PC-3 (cell line): ENCODE measurements around the gene MCHR1. TPM values are rescaled to one million over a fixed set of nuclear protein-coding genes. Genes with fewer than 3 reads are reported as not detected.

ENCODE experiments used
- ATAC-seq: fragments of 200-7000 bp; cut with Tn5 transposase; 2 replicates; pipeline ENCODE4 v1.9.1; 2020; ENCODE audit warnings: mild to moderate bottlenecking, moderate library complexity
- BruUV-seq: library from RNA; stranded (reverse); fragments of 400-500 nt; replicated peaks from 2 replicates; lab custom pipeline; 2021; lab: Mats Ljungman, UMichigan
- CTCF ChIA-PET: fragments of 300-600 bp; sonication (Branson Sonifier 250); formaldehyde crosslinking; loops from one replicate; lab custom pipeline; 2022; ENCODE audit warnings: antibody characterized with exemption; lab: Charles Lee
- POLR2A ChIA-PET: fragments of 300-600 bp; sonication (Branson Sonifier 250); formaldehyde crosslinking; loops from one replicate; lab custom pipeline; 2022; ENCODE audit warnings: antibody characterized with exemption; ENCODE audit not compliant: unreplicated experiment; lab: Charles Lee
- DNase-seq: peaks from one replicate; pipeline ENCODE4 v3.0.0-alpha.2; 2015
- H2AFZ ChIP-seq: fragments of 300-600 bp; sonication (generic); 2 replicates; pipeline ENCODE4 v1.6.0; 2016; ENCODE audit warnings: antibody characterized with exemption, low read length
- H3F3A ChIP-seq: fragments of 300-600 bp; sonication (generic); one replicate; pipeline ENCODE4 v1.6.0; 2017; ENCODE audit warnings: antibody characterized with exemption, low read length, control low read depth, mild to moderate bottlenecking; ENCODE audit not compliant: unreplicated experiment
- H3K27ac ChIP-seq: fragments of 300-600 bp; sonication (generic); 2 replicates; pipeline ENCODE4 v1.5.1; 2016; ENCODE audit warnings: mild to moderate bottlenecking, low read length
- H3K27me3 ChIP-seq: fragments of 300-600 bp; sonication (generic); 2 replicates; pipeline ENCODE4 v1.6.1; 2016; ENCODE audit warnings: low read length, mixed read lengths
- H3K36me3 ChIP-seq: fragments of 300-600 bp; sonication (generic); 2 replicates; pipeline ENCODE4 v1.6.1; 2016; ENCODE audit warnings: low read depth, mixed run types, low read length, mixed read lengths
- H3K4me1 ChIP-seq: fragments of 300-600 bp; sonication (generic); 2 replicates; pipeline ENCODE4 v1.5.1; 2016; ENCODE audit warnings: low read length; ENCODE audit not compliant: insufficient read depth
- H3K4me2 ChIP-seq: fragments of 300-600 bp; sonication (generic); 2 replicates; pipeline ENCODE4 v1.6.0; 2016; ENCODE audit warnings: low read length
- H3K4me3 ChIP-seq: fragments of 300-600 bp; sonication (generic); 2 replicates; pipeline ENCODE4 v1.5.1; 2016; ENCODE audit warnings: mild to moderate bottlenecking, low read length, mixed read lengths
- H3K79me2 ChIP-seq: fragments of 300-600 bp; sonication (generic); 2 replicates; pipeline ENCODE4 v1.6.1; 2017; ENCODE audit warnings: low read length, mixed read lengths
- H3K9ac ChIP-seq: fragments of 300-600 bp; sonication (generic); 2 replicates; pipeline ENCODE4 v1.6.0; 2016; ENCODE audit warnings: mild to moderate bottlenecking, low read length
- H3K9me2 ChIP-seq: fragments of 300-600 bp; sonication (generic); replicated peaks from 2 replicates; pipeline ENCODE4 v1.6.1; 2016; ENCODE audit warnings: mixed run types, low read length, mixed read lengths
- H3K9me3 ChIP-seq: fragments of 300-600 bp; sonication (generic); 2 replicates; pipeline ENCODE4 v1.6.1; 2016; ENCODE audit warnings: low read length, mixed read lengths
- H4K20me1 ChIP-seq: fragments of 300-600 bp; sonication (generic); 2 replicates; pipeline ENCODE4 v1.6.1; 2016; ENCODE audit warnings: low read length, mixed read lengths
- CTCF ChIP-seq: fragments of 300-600 bp; sonication (generic); conservative IDR thresholded peaks from 2 replicates; pipeline ENCODE4 v1.5.1; 2017; ENCODE audit warnings: antibody characterized with exemption, low read depth, mild to moderate bottlenecking, low read length
- EZH2 ChIP-seq: fragments of 300-600 bp; sonication (generic); IDR thresholded peaks from one replicate; pipeline ENCODE4 v1.6.1; 2017; ENCODE audit warnings: antibody characterized with exemption, mild to moderate bottlenecking, low read length; ENCODE audit not compliant: unreplicated experiment
- EZH2phosphoT487 ChIP-seq: fragments of 300-600 bp; sonication (generic); IDR thresholded peaks from 2 replicates; pipeline ENCODE4 v1.6.1; 2018; ENCODE audit warnings: mild to moderate bottlenecking, antibody characterized with exemption, low read length, borderline replicate concordance
- intact Hi-C: fragments of 100-400 bp; cut with micrococcal nuclease; formaldehyde crosslinking; loops from 2 replicates; pipeline ENCODE4 v1.9.0; 2023
- total RNA-seq: library from RNA; depleted of rRNA; stranded (reverse); fragments of >200 nt; gene quantifications from 2 replicates; pipeline ENCODE4 v1.2.3, GENCODE V29; 2014

Gene MCHR1
- total RNA-seq, 1 experiment from 2014 or later, result not detected

GRCh38 chr22:40676644-40677043, 2.6 kb upstream of the MCHR1 start:
- H3K36me3 ChIP-seq, result no peaks in the 10 kb centered on the region
- TF ChIP-seq EZH2, result no peak
- TF ChIP-seq CTCF, result no peak
- TF ChIP-seq EZH2phosphoT487, result no peak
- no peaks in the 10 kb centered on the region for H4K20me1 ChIP-seq
- no TSS peak for BruUV-seq
- H3K79me2 ChIP-seq, result no peaks in the 10 kb centered on the region
- POLR2A ChIA-PET, result no interaction called here
- H3K9me3 ChIP-seq, result no peaks in the 10 kb centered on the region
- H3K27ac ChIP-seq, result no peak overlapping the region
- DNase-seq (no peak), ATAC-seq (no peak)
- H2AFZ ChIP-seq, result no peak overlapping the region
- no peaks in the 10 kb centered on the region for H3F3A ChIP-seq
- CTCF ChIA-PET, result no interaction called here
- H3K9ac ChIP-seq, result no peak overlapping the region
- intact Hi-C loops, result no loop called here
- H3K9me2 ChIP-seq, result no peaks in the 10 kb centered on the region
- no peak overlapping the region for H3K4me3 ChIP-seq
- no peaks in the 10 kb centered on the region for H3K27me3 ChIP-seq
- H3K4me2 ChIP-seq, result no peak overlapping the region
- no peaks in the 10 kb centered on the region for H3K4me1 ChIP-seq

- no peak overlapping the region for H3K4me3 ChIP-seq
- ChIA-PET POLR2A (no interaction called here), CTCF (no interaction called here)
- H2AFZ ChIP-seq, result no peak overlapping the region
- TF ChIP-seq EZH2phosphoT487, result no peak
- no peak for TF ChIP-seq CTCF
- TF ChIP-seq EZH2, result no peak
- H3K36me3 ChIP-seq, result no peaks in the 10 kb centered on the region
- no peaks in the 10 kb centered on the region for H3K79me2 ChIP-seq
- H4K20me1 ChIP-seq, result no peaks in the 10 kb centered on the region
- peaks cover 8% of the 10 kb centered on the region for H3K4me1 ChIP-seq
- no peaks in the 10 kb centered on the region for H3K9me2 ChIP-seq
- ATAC-seq (no peak), DNase-seq (no peak)
- no peak overlapping the region for H3K27ac ChIP-seq
- no peak overlapping the region for H3K4me2 ChIP-seq
- H3K27me3 ChIP-seq, result no peaks in the 10 kb centered on the region
- no peak overlapping the region for H3K9ac ChIP-seq
- no peaks in the 10 kb centered on the region for H3F3A ChIP-seq
- BruUV-seq, result no TSS peak
- no peaks in the 10 kb centered on the region for H3K9me3 ChIP-seq
- intact Hi-C loops, result no loop called here
These were observed 613 bp upstream of the MCHR1 start for GRCh38 chr22:40678493-40679248.
